Duodenal mucosa (tissue), 2 donors: Measurements from ENCODE around the gene DHCR24.

Experiments
- H3K27ac ChIP-seq: one replicate; pipeline ENCODE4 v1.7.0; 2013; ENCODE audit warnings: low read depth, low read length
- H3K27me3 ChIP-seq, 2 donors: one replicate each; pipeline ENCODE4 v1.7.0; 2013; ENCODE audit warnings: low read length in 2 of 2, control low read depth in 1 of 2; ENCODE audit not compliant: insufficient read depth in 2 of 2, control insufficient read depth in 1 of 2
- H3K36me3 ChIP-seq, 2 donors: one replicate each; pipeline ENCODE4 v1.7.0; 2013; ENCODE audit warnings: low read length in 2 of 2, control low read depth in 1 of 2; ENCODE audit not compliant: insufficient read depth in 2 of 2, control insufficient read depth in 1 of 2
- H3K4me1 ChIP-seq, 2 donors: one replicate each; pipeline ENCODE4 v1.7.0; 2013; ENCODE audit warnings: low read length in 2 of 2, control low read depth in 1 of 2; ENCODE audit not compliant: insufficient read depth in 2 of 2, control insufficient read depth in 1 of 2
- H3K4me3 ChIP-seq, 2 donors: one replicate each; pipeline ENCODE4 v1.7.0; 2013; ENCODE audit warnings: low read length in 2 of 2, low read depth in 1 of 2
- H3K9ac ChIP-seq, 2 donors: one replicate each; pipeline ENCODE4 v1.7.0; 2013; ENCODE audit warnings: low read length in 2 of 2, low read depth in 1 of 2
- H3K9me3 ChIP-seq, 2 donors: one replicate each; pipeline ENCODE4 v1.7.0; 2013; ENCODE audit warnings: low read length in 2 of 2, control low read depth in 1 of 2; ENCODE audit not compliant: control insufficient read depth in 1 of 2

The DHCR24 gene

GRCh38 chr1:54835131-54835898 lies 51.7 kb downstream of the DHCR24 start:
- H3K9me3 ChIP-seq = no peaks in the 10 kb centered on the region
- H3K27me3 ChIP-seq = no peaks in the 10 kb centered on the region
- peaks cover 0 to 15% of the 10 kb centered on the region in 2 donors for H3K36me3 ChIP-seq
- no peak overlapping the region for H3K9ac ChIP-seq
- H3K4me1 ChIP-seq = no peaks in the 10 kb centered on the region
- no peak overlapping the region for H3K27ac ChIP-seq
- H3K4me3 ChIP-seq = no peak overlapping the region

- Histone ChIP-seq H3K4me1 (no peaks in the 10 kb centered on the region), H3K9ac (no peak overlapping the region), H3K9me3 (no peaks in the 10 kb centered on the region), H3K36me3 (peaks cover 0 to 13% of the 10 kb centered on the region in 2 donors), H3K27ac (no peak overlapping the region), H3K27me3 (no peaks in the 10 kb centered on the region), H3K4me3 (no peak overlapping the region)
Measured at GRCh38 chr1:54834007-54834541, 52.9 kb downstream of the DHCR24 start.

- Histone ChIP-seq H3K4me3 (no peak overlapping the region), H3K9ac (no peak overlapping the region), H3K9me3 (peaks cover 0 to 5% of the 10 kb centered on the region in 2 donors), H3K27me3 (no peaks in the 10 kb centered on the region), H3K36me3 (peaks cover 0 to 16% of the 10 kb centered on the region in 2 donors), H3K27ac (no peak overlapping the region), H3K4me1 (no peaks in the 10 kb centered on the region)
Measured at GRCh38 chr1:54833121-54833520, 53.9 kb downstream of the DHCR24 start.

GRCh38 chr1:54826226-54826816 lies 60.7 kb downstream of the DHCR24 start:
- peaks cover 12 to 16% of the 10 kb centered on the region in 2 donors for H3K9me3 ChIP-seq
- no peaks in the 10 kb centered on the region for H3K27me3 ChIP-seq
- peaks cover 3 to 23% of the 10 kb centered on the region in 2 donors for H3K36me3 ChIP-seq
- H3K9ac ChIP-seq = no peak overlapping the region
- no peak overlapping the region for H3K4me3 ChIP-seq
- H3K27ac ChIP-seq = no peak overlapping the region
- H3K4me1 ChIP-seq = no peaks in the 10 kb centered on the region

- H3K4me1 ChIP-seq = no peaks in the 10 kb centered on the region
- H3K4me3 ChIP-seq = no peak overlapping the region
- no peaks in the 10 kb centered on the region for H3K27me3 ChIP-seq
- no peak overlapping the region for H3K9ac ChIP-seq
- no peak overlapping the region for H3K27ac ChIP-seq
- H3K36me3 ChIP-seq = peaks cover 3 to 23% of the 10 kb centered on the region in 2 donors
- H3K9me3 ChIP-seq = peaks cover 12 to 16% of the 10 kb centered on the region in 2 donors
Measured at GRCh38 chr1:54825696-54826095, 61.3 kb downstream of the DHCR24 start.

- no peak overlapping the region for H3K9ac ChIP-seq
- no peak overlapping the region for H3K27ac ChIP-seq
- H3K27me3 ChIP-seq = no peaks in the 10 kb centered on the region
- peaks cover 12 to 16% of the 10 kb centered on the region in 2 donors for H3K9me3 ChIP-seq
- no peaks in the 10 kb centered on the region for H3K4me1 ChIP-seq
- no peak overlapping the region for H3K4me3 ChIP-seq
- H3K36me3 ChIP-seq = peaks cover 3 to 21% of the 10 kb centered on the region in 2 donors
Measured at GRCh38 chr1:54823670-54824069, 63.3 kb downstream of the DHCR24 start.

GRCh38 chr1:54819733-54820132 lies 67.3 kb downstream of the DHCR24 start:
- H3K9me3 ChIP-seq = peaks cover 0 to 16% of the 10 kb centered on the region in 2 donors
- no peak overlapping the region for H3K27ac ChIP-seq
- H3K36me3 ChIP-seq = no peaks in the 10 kb centered on the region
- no peak overlapping the region for H3K9ac ChIP-seq
- H3K27me3 ChIP-seq = no peaks in the 10 kb centered on the region
- peaks cover 6 to 16% of the 10 kb centered on the region in 2 donors for H3K4me1 ChIP-seq
- no peak overlapping the region for H3K4me3 ChIP-seq

- H3K36me3 ChIP-seq = no peaks in the 10 kb centered on the region
- peaks cover 0 to 13% of the 10 kb centered on the region in 2 donors for H3K9me3 ChIP-seq
- H3K4me1 ChIP-seq = peaks cover 9 to 22% of the 10 kb centered on the region in 2 donors
- no peaks in the 10 kb centered on the region for H3K27me3 ChIP-seq
- H3K4me3 ChIP-seq = no peak overlapping the region
- H3K27ac ChIP-seq = no peak overlapping the region
- no peak overlapping the region for H3K9ac ChIP-seq
Measured at GRCh38 chr1:54819195-54819536, 67.8 kb downstream of the DHCR24 start.

- no peak overlapping the region for H3K27ac ChIP-seq
- H3K9ac ChIP-seq = no peak overlapping the region
- no peaks in the 10 kb centered on the region for H3K36me3 ChIP-seq
- no peak overlapping the region for H3K4me3 ChIP-seq
- H3K4me1 ChIP-seq = peaks cover 14 to 27% of the 10 kb centered on the region in 2 donors
- peaks cover 0 to 11% of the 10 kb centered on the region in 2 donors for H3K9me3 ChIP-seq
- H3K27me3 ChIP-seq = no peaks in the 10 kb centered on the region
Measured at GRCh38 chr1:54818461-54819194, 68.4 kb downstream of the DHCR24 start.

- Histone ChIP-seq H3K4me1 (peaks cover 23 to 36% of the 10 kb centered on the region in 2 donors), H3K27ac (no peak overlapping the region), H3K27me3 (no peaks in the 10 kb centered on the region), H3K36me3 (no peaks in the 10 kb centered on the region), H3K4me3 (no peak overlapping the region), H3K9me3 (no peaks in the 10 kb centered on the region), H3K9ac (no peak overlapping the region)
Measured at GRCh38 chr1:54816951-54817350, 70.0 kb downstream of the DHCR24 start.
